Sigmoid colon (tissue), 7 donors: ENCODE data around the gene LILRB4. TPM values are rescaled to one million over a fixed set of nuclear protein-coding genes. Genes with fewer than 3 reads are reported as not detected.
"Not testable (repeated sequence)": the region's sequence is repeated elsewhere in the genome, so short reads cannot be mapped to it uniquely, and the experiment has no call there.

Source experiments
- DNase-seq: peaks from one replicate; pipeline ENCODE4 v3.0.0-alpha.2; 2019
- H3K27ac ChIP-seq, 4 donors: fragments of 200-600 bp; sonication (generic); one replicate each; pipeline ENCODE4 v1.5.1; 2016 to 2019; ENCODE audit warnings: mild to moderate bottlenecking in 1 of 4
- H3K27me3 ChIP-seq, 3 donors: fragments of 200-600 bp; sonication (generic); one replicate each; pipeline ENCODE4 v1.5.1; 2019; ENCODE audit warnings: mild to moderate bottlenecking in 1 of 3
- H3K36me3 ChIP-seq, 4 donors: fragments of 200-600 bp; sonication (generic); one replicate each; pipeline ENCODE4 v1.5.1; 2016 to 2019
- H3K4me1 ChIP-seq, 4 donors: fragments of 200-600 bp; sonication (generic); one replicate each; pipeline ENCODE4 v1.5.1; 2017 to 2019
- H3K4me3 ChIP-seq, 4 donors: fragments of 200-600 bp; sonication (generic); one replicate each; pipeline ENCODE4 v1.5.1; 2017 to 2019; ENCODE audit warnings: mild to moderate bottlenecking in 2 of 4, moderate library complexity in 1 of 4
- H3K9me3 ChIP-seq, 4 donors: fragments of 200-600 bp in 3 of 4; sonication (generic) in 3 of 4; one replicate each; pipeline versions ENCODE4 v1.5.1 to v1.6.1; 2013 to 2019
- CTCF ChIP-seq, 4 experiments: fragments of 450-650 bp in 3 of 4; fragments of 200-600 bp in 1 of 4; IDR thresholded peaks; one replicate each; pipeline ENCODE4 v1.5.1; 2016 to 2019; ENCODE audit warnings: antibody characterized with exemption in 4 of 4, mild to moderate bottlenecking in 3 of 4, moderate library complexity in 2 of 4
- EP300 ChIP-seq, 4 donors: sonication (generic); formaldehyde crosslinking; IDR thresholded peaks; one replicate each; pipeline ENCODE4 v1.6.1; 2017; ENCODE audit warnings: antibody characterized with exemption in 4 of 4
- POLR2A ChIP-seq, 2 donors: fragments of 450-650 bp; IDR thresholded peaks; one replicate each; pipeline ENCODE4 v1.6.1; 2016; ENCODE audit warnings: antibody characterized with exemption in 2 of 2, mild to moderate bottlenecking in 2 of 2, moderate library complexity in 2 of 2
- POLR2AphosphoS5 ChIP-seq, 4 donors: sonication (generic); formaldehyde crosslinking; IDR thresholded peaks; one replicate each; pipeline ENCODE4 v1.6.1; 2017; ENCODE audit warnings: antibody characterized with exemption in 4 of 4
- WGBS, 2 donors: extraction: QIAGEN DNeasy Blood & Tissue Kit; methylation state at CpG; one replicate each; pipeline ENCODE4 v1.1.7; 2013; 5-methylcytosine and 5-hydroxymethylcytosine counted together
- intact Hi-C: fragments of 100-400 bp; cut with DNase I; formaldehyde crosslinking; loops from one replicate; pipeline ENCODE4 v1.15.1; 2023
- polyA plus RNA-seq, 3 donors: library from polyadenylated mRNA; stranded (reverse); fragments of 200-250 nt; gene quantifications; one replicate each; pipeline ENCODE4 v1.2.3, GENCODE V29; 2013
- total RNA-seq, 4 donors: library from RNA; depleted of rRNA; stranded (reverse); fragments of >200 nt; gene quantifications; one replicate each; pipeline ENCODE4 v1.1.0, GENCODE V29; 2016
- donor health status: healthy with polysubstance abuse.
- donor health status: Bipolar disorder and iron deficiency.
- donor health status: healthy.

LILRB4 gene
- total and polyA plus RNA-seq, 7 donors = 1.4 to 23.8 (median 5.7) TPM

DNA sequence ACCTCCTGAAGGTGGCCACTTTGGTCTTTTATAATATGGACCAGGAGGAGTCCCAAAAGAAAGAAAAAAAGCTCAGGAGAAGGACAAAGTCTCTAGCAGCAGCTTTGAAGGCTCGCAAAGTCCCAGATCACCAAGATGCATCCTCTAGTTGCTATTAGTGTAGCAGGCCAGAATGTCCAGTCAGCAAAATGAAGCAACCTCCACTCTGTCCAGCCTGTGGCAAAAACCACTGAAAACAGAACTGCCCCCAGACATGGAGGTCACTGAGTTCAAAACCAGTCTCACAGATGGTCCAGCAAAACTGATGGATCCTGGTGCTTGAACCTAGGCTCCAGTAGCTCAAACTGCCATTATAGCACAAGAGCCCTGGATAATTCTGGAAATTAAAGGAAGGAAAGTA, 10.4 kb downstream of the LILRB4 start:
- no peak for DNase-seq
- TF ChIP-seq POLR2AphosphoS5 (IDR thresholded peaks at IDR 0.05) (no peak), CTCF (IDR thresholded peaks at IDR 0.05) (no peak), EP300 (IDR thresholded peaks at IDR 0.05) (no peak), POLR2A (IDR thresholded peaks at IDR 0.05) (no peak)
- intact Hi-C loops = loop anchor here (10.0 kb wide), 1 partner anchor 188 kb away; no protein-coding TSS in a partner anchor
- H3K4me3 ChIP-seq = no peak overlapping the region
- no peak overlapping the region for H3K27ac ChIP-seq
- peaks cover 0 to 3% (median 0%) of the 10 kb centered on the region in 4 donors for H3K9me3 ChIP-seq
- H3K36me3 ChIP-seq = no peaks in the 10 kb centered on the region
- H3K4me1 ChIP-seq = no peaks in the 10 kb centered on the region
- 82 to 89% methylated on average over 1 of the region's 1 CpG for WGBS, 2 donors
- peaks cover 0 to 19% (median 0%) of the 10 kb centered on the region in 3 donors for H3K27me3 ChIP-seq

DNA sequence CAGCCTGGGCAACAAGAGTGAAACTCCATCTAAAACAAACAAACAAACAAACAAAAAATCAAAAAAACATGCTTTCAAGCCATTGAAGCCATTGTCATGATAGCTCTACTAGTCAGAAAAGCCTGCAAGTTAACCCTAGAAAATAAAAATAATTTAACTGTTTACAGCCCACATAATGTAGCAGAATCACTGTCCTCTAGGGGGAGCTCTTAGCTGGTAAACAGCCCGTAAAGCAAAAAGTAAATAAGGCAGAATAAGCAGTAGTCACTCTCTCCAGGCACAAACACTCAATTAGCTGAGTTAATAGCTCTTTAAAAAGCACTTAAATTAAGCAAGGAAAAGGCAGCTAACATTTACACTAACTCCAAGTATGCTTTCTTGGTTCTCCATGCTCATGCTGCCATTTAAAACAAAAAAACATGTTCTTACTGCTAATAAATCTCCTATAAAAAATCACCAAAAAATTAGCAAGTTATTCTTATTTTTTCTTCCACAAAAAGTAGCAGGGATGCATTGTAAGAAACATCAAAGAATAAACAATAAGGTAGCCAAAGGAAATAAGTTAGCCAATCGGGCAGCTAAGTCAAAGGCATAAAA, 11.3 kb downstream of the LILRB4 start:
- no peak overlapping the region for H3K4me3 ChIP-seq
- DNase-seq = no peak
- H3K9me3 ChIP-seq = no peaks in the 10 kb centered on the region
- intact Hi-C loops = loop anchor here (10.0 kb wide), 1 partner anchor 189 kb away; no protein-coding TSS in a partner anchor
- no peaks in the 10 kb centered on the region for H3K4me1 ChIP-seq
- WGBS, 2 donors = 40 to 55% methylated on average over 2 of the region's 2 CpGs
- TF ChIP-seq POLR2AphosphoS5 (IDR thresholded peaks at IDR 0.05) = no peak
- TF ChIP-seq EP300 (IDR thresholded peaks at IDR 0.05) = no peak
- TF ChIP-seq CTCF (IDR thresholded peaks at IDR 0.05) = peak in 1 of 4 experiments; percentile 20
- no peak for TF ChIP-seq POLR2A (IDR thresholded peaks at IDR 0.05)
- H3K27me3 ChIP-seq = peaks cover 0 to 19% (median 0%) of the 10 kb centered on the region in 3 donors
- H3K36me3 ChIP-seq = no peaks in the 10 kb centered on the region
- no peak overlapping the region for H3K27ac ChIP-seq

- peak; percentile 28 to 86 (median 57) for TF ChIP-seq CTCF (IDR thresholded peaks at IDR 0.05)
- 27 to 29% methylated on average over 10 of the region's 10 CpGs for WGBS, 2 donors
- not testable (repeated sequence) for H3K27ac ChIP-seq, DNase-seq, H3K4me3 ChIP-seq, H3K9me3 ChIP-seq, H3K4me1 ChIP-seq, H3K36me3 ChIP-seq
- intact Hi-C loops = loop anchor here (10.0 kb wide), 1 partner anchor 192 kb away; no protein-coding TSS in a partner anchor
- H3K27me3 ChIP-seq = peaks cover 0 to 16% (median 0%) of the 10 kb centered on the region in 3 donors
Observed at GRCh38 chr19:54676210-54676834, 13.5 kb downstream of the LILRB4 start.

DNA sequence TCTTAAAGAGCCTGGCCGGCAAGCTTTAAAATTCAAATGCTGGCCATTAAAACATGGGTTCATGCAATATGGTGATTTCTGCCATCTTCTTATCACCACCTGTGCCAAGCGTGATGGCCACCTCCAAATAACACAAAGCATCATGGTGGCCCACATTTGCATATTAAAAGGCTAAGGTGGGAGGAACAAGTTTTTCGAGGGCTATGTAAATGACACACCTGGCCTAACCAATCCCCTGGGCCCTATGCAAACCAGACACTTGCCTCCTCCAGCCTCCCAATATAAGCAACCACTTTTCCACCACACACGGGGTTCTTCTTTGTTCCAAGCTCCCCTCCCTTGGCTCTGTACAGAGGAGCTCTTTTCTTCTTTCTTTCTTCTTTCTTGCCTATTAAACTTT, 14.4 kb downstream of the LILRB4 start:
- no peak overlapping the region for H3K27ac ChIP-seq
- TF ChIP-seq POLR2AphosphoS5 (IDR thresholded peaks at IDR 0.05) (no peak), POLR2A (IDR thresholded peaks at IDR 0.05) (no peak), CTCF (IDR thresholded peaks at IDR 0.05) (no peak), EP300 (IDR thresholded peaks at IDR 0.05) (no peak)
- no peak for DNase-seq
- H3K4me3 ChIP-seq = no peak overlapping the region
- WGBS, 2 donors = 56 to 64% methylated on average over 4 of the region's 4 CpGs
- H3K27me3 ChIP-seq = peaks cover 0 to 9% (median 0%) of the 10 kb centered on the region in 3 donors
- H3K9me3 ChIP-seq = no peaks in the 10 kb centered on the region
- intact Hi-C loops = loop anchor here (10.0 kb wide), 1 partner anchor 192 kb away; no protein-coding TSS in a partner anchor
- no peaks in the 10 kb centered on the region for H3K4me1 ChIP-seq
- H3K36me3 ChIP-seq = no peaks in the 10 kb centered on the region

DNA sequence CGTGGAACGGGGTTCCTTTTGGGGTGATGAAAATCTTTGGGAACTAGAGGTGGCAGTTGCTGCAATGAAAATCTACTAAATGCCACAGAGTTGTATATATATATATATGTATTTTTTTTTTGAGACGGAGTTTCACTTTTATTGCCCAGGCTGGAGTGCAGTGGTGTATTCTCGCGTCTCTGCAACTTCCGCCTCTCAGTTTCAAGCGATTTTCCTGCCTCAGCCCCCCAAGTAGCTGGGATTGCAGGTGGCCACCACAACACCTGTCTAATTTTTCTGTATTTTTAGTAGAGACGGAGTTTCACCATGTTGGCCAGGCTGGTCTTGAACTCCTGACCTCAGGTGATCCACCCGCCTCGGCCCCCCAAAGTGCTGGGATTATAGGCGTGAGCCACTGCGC, 18.8 kb downstream of the LILRB4 start:
- 83 to 86% methylated on average over 12 of the region's 12 CpGs for WGBS, 2 donors
- H3K27ac ChIP-seq, intact Hi-C loops, H3K36me3 ChIP-seq, H3K4me1 ChIP-seq, DNase-seq, H3K27me3 ChIP-seq, H3K4me3 ChIP-seq, H3K9me3 ChIP-seq: not testable (repeated sequence)
